Ovary (tissue), 9 donors: ENCODE data around the gene CDYL2. TPM values are rescaled to one million over a fixed set of nuclear protein-coding genes. Genes with fewer than 3 reads are reported as not detected.

Experiments
- DNase-seq, 5 donors: peaks; one replicate each; pipeline ENCODE4 v3.0.0-alpha.2; 2019 to 2020
- H3K27ac ChIP-seq, 2 donors: fragments of 200-600 bp; one replicate each; pipeline versions ENCODE4 v1.5.1 to v1.8.0; 2019 to 2022
- H3K27me3 ChIP-seq: fragments of 200-600 bp; one replicate; pipeline ENCODE4 v1.8.0; 2022
- H3K36me3 ChIP-seq: fragments of 200-600 bp; sonication (generic); one replicate; pipeline ENCODE4 v1.5.1; 2019
- H3K4me1 ChIP-seq: one replicate; pipeline ENCODE4 v1.8.1; 2013; ENCODE audit warnings: mild to moderate bottlenecking, moderate library complexity; ENCODE audit not compliant: insufficient read depth
- H3K4me3 ChIP-seq: fragments of 200-600 bp; sonication (generic); one replicate; pipeline ENCODE4 v1.5.1; 2017
- H3K9me3 ChIP-seq, 2 donors: fragments of 200-600 bp in 1 of 2; sonication (generic) in 1 of 2; one replicate each; pipeline versions ENCODE4 v1.5.1 to v1.8.1; 2013 to 2019; ENCODE audit warnings: mild to moderate bottlenecking in 1 of 2, moderate library complexity in 1 of 2
- EP300 ChIP-seq: sonication (generic); formaldehyde crosslinking; IDR thresholded peaks from one replicate; pipeline ENCODE4 v1.6.1; 2017; ENCODE audit warnings: antibody characterized with exemption
- POLR2A ChIP-seq: fragments of 450-650 bp; IDR thresholded peaks from one replicate; pipeline ENCODE4 v1.6.1; 2017; ENCODE audit warnings: antibody characterized with exemption, mild to moderate bottlenecking, moderate library complexity
- WGBS, 3 donors: extraction: QIAGEN DNeasy Blood & Tissue Kit in 1 of 3; methylation state at CpG; one replicate each; pipeline versions ENCODE4 v1.1.5 to v1.1.7; 2013 to 2017; 5-methylcytosine and 5-hydroxymethylcytosine counted together
- intact Hi-C, 4 donors: fragments of 100-400 bp; cut with DNase I; formaldehyde crosslinking; loops; one replicate each; pipeline versions ENCODE4 v1.11.0 to v1.15.1; 2022 to 2023
- polyA plus RNA-seq, 2 donors: library from polyadenylated mRNA; stranded (reverse); fragments of 200-250 nt in 1 of 2; fragments of 350-450 nt in 1 of 2; fragmentation: Illumina TruSeq in 1 of 2; extraction: RNeasy Lipid Tissue Mini Kit (QIAGEN cat#74804) in 1 of 2; gene quantifications; one replicate each; pipeline ENCODE4 v1.2.3, GENCODE V29; 2013 to 2014
- total RNA-seq, 7 donors: library from RNA; depleted of rRNA in 2 of 7; stranded (reverse); fragments of >200 nt in 2 of 7; fragmentation: NEBNext Ultra II Directional in 3 of 7; extraction: Animal tissue kit (Norgen Biotek cat#: 25700) in 3 of 7; gene quantifications; one replicate each; pipeline versions ENCODE4 v1.1.0 to v1.2.4, GENCODE V29; 2016 to 2023
- TF ChIP-seq, protein P1 (sequence below), 3 donors: fragments of 450-650 bp in 2 of 3; fragments of 200-600 bp in 1 of 3; IDR thresholded peaks; one replicate each; pipeline versions ENCODE4 v1.5.1 to v1.8.0; 2016 to 2022; ENCODE audit warnings: antibody characterized with exemption in 3 of 3, mild to moderate bottlenecking in 1 of 3
- donor health status: DM: no; HTN: no; CAD: no; lungs with moderate emphysema.
- donor health status: DM: no; HTN: no; CAD: no.
- donor health status: Bipolar disorder and iron deficiency.
- donor health status: DM: yes; HTN: yes; CAD: no.
- donor health status: DM: no; HTN: no; CAD: no.
- donor health status: DM: yes; HTN: yes; CAD: no.

CDYL2 gene
- total and polyA plus RNA-seq, 9 donors = 0.48 to 4.4 (median 1.8) TPM

DNA sequence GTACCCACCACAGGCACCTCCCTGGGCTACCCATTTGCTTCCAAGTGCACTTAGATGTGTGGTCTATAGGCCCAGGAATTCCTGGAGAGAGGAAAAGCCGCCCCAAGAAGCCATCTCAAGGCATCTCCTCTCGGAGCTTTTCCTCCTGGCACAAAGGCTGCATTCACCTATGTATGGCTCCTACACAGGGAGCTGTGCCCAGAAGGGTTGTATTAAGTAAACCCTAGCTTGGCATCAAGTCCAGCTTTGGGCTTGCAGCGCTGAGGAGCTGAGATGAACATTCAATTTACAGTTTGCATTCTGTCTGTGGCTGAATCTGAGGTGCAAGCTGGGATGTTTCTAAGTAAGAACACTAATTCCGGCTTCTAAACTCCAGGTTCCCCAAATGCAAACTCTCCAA lies 81.3 kb downstream of the CDYL2 start:
- Histone ChIP-seq H3K4me1 (no peaks in the 10 kb centered on the region), H3K27me3 (no peaks in the 10 kb centered on the region), H3K27ac (no peak overlapping the region), H3K9me3 (no peaks in the 10 kb centered on the region), H3K4me3 (no peak overlapping the region), H3K36me3 (no peaks in the 10 kb centered on the region)
- 89 to 91% (median 89%) methylated on average over 4 of the region's 4 CpGs for WGBS, 3 donors
- DNase-seq = no peak
- intact Hi-C loops = no loop called here
- TF ChIP-seq, protein P1, sequence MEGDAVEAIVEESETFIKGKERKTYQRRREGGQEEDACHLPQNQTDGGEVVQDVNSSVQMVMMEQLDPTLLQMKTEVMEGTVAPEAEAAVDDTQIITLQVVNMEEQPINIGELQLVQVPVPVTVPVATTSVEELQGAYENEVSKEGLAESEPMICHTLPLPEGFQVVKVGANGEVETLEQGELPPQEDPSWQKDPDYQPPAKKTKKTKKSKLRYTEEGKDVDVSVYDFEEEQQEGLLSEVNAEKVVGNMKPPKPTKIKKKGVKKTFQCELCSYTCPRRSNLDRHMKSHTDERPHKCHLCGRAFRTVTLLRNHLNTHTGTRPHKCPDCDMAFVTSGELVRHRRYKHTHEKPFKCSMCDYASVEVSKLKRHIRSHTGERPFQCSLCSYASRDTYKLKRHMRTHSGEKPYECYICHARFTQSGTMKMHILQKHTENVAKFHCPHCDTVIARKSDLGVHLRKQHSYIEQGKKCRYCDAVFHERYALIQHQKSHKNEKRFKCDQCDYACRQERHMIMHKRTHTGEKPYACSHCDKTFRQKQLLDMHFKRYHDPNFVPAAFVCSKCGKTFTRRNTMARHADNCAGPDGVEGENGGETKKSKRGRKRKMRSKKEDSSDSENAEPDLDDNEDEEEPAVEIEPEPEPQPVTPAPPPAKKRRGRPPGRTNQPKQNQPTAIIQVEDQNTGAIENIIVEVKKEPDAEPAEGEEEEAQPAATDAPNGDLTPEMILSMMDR (IDR thresholded peaks at IDR 0.05) = no peak
- TF ChIP-seq POLR2A (no peak), EP300 (no peak)

DNA sequence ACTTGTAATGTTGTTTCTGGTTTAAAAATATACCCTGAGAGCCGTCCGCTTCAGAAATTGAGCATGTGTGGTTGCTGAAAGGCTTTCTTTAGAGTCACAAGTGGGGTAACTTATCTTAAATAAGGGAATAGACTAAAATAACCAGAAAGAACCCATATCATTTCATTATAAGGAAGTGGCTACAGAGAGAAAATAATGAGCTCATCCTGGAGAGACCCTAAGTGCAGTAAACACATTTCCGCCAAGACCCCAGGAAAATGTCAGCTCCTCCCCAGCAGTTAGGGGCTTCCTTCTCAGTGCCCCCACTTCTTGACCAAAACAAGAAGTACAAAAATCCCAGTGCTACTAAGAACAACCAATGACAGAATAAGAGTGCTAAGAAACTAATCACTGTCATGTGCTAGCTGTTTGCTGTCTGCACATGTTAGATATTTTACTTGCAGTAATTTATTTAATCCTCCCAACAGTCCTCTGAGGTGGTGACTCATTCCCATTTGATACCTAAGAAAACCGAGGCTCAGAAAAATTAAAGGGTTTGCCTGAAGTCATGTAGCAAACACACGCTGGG lies 83.5 kb downstream of the CDYL2 start:
- Histone ChIP-seq H3K36me3 (no peaks in the 10 kb centered on the region), H3K9me3 (no peaks in the 10 kb centered on the region), H3K4me1 (no peaks in the 10 kb centered on the region), H3K4me3 (no peak overlapping the region), H3K27ac (no peak overlapping the region), H3K27me3 (no peaks in the 10 kb centered on the region)
- no peak for DNase-seq
- intact Hi-C loops = no loop called here
- 79 to 89% (median 86%) methylated on average over 5 of the region's 5 CpGs for WGBS, 3 donors
- TF ChIP-seq, protein P1 (IDR thresholded peaks at IDR 0.05) = no peak
- TF ChIP-seq POLR2A = no peak
- TF ChIP-seq EP300 = no peak

DNA sequence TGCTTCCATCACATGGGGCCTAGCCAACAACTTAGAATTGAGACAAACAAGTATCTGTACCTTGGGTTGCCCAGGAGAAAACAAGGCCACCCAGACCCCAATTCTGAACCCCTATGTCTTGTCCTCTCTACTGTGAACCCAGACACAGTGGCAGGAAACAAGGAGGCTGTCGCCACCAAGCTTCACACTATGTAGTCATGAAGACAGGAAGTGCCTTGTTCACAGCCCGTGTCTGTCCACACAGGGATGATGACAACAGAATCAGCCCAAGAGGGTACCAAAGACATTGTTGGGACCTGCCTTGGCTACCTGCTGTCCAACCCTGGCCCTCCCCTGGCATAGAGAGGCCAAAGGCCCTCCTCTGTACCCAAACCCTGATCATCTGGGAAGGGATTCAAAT lies 84.8 kb downstream of the CDYL2 start:
- no peak for DNase-seq
- intact Hi-C loops = no loop called here
- H3K4me3 ChIP-seq = no peak overlapping the region
- H3K36me3 ChIP-seq = no peaks in the 10 kb centered on the region
- H3K9me3 ChIP-seq = no peaks in the 10 kb centered on the region
- TF ChIP-seq POLR2A (no peak), EP300 (no peak)
- TF ChIP-seq, protein P1 (IDR thresholded peaks at IDR 0.05) = no peak
- 73 to 91% (median 86%) methylated on average over 2 of the region's 2 CpGs for WGBS, 3 donors
- H3K27me3 ChIP-seq = no peaks in the 10 kb centered on the region
- H3K4me1 ChIP-seq = no peaks in the 10 kb centered on the region
- no peak overlapping the region for H3K27ac ChIP-seq

DNA sequence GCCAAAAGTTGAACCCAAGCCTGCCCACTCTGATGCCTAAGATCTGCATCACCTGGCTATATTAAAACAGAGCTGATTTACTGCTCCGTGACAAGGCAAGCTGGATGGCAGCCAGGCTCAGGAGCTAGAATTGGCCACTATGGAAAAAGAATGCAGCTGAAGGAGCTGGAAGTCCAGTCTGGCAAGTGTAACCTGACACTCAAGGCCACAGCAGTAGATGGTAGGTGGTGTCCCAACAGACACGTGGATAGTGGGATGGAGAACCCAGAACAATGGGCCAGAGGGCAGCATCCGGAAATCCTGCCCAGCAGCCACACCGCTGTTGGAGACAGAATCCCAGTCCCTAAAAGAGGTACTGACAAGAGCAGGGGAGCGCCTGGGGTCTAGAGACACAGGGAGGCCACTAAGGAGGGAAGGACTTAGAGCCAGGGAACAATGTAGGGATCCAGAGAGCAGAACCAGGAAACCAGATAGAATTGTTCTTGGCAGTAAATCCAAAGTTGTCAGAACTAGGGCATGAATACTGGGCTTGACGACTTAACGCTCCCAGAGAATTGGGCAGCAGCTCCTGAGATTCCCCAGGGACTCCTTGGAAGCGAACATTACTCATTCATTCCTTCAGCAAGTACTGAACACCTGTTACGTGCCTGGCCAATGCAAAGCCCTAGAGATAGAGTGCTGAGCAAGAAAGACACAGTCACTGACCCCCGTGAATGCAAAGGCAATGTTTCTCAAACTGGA lies 85.7 kb downstream of the CDYL2 start:
- Histone ChIP-seq H3K27me3 (no peaks in the 10 kb centered on the region), H3K27ac (no peak overlapping the region), H3K4me1 (no peaks in the 10 kb centered on the region), H3K4me3 (no peak overlapping the region), H3K36me3 (no peaks in the 10 kb centered on the region), H3K9me3 (no peaks in the 10 kb centered on the region)
- no peak for DNase-seq
- intact Hi-C loops = no loop called here
- WGBS, 3 donors = 52 to 69% (median 66%) methylated on average over 10 of the region's 10 CpGs
- TF ChIP-seq, protein P1 (IDR thresholded peaks at IDR 0.05) = no peak
- TF ChIP-seq EP300 = no peak
- no peak for TF ChIP-seq POLR2A
